Left lung (tissue), 10 donors: ENCODE measurements around the gene TLDC2. TPM values are rescaled to one million over a fixed set of nuclear protein-coding genes. Genes with fewer than 3 reads are reported as not detected.
A peak's percentile ranks its signal among the peaks of the same experiment; 100 is the strongest.

ENCODE experiments used
- ATAC-seq: fragments of 200-7000 bp; cut with Tn5 transposase; one replicate; pipeline ENCODE4 v1.9.1; 2020; ENCODE audit warnings: moderate library complexity
- DNase-seq, 4 donors: peaks; one replicate each; pipeline ENCODE4 v3.0.0-alpha.2; 2013 to 2020
- H3K27ac ChIP-seq, 2 donors: fragments of 200-600 bp; sonication (generic) in 1 of 2; one replicate each; pipeline versions ENCODE4 v1.5.0 to v1.8.0; 2020 to 2021
- H3K27me3 ChIP-seq, 2 donors: fragments of 200-600 bp; sonication (generic) in 1 of 2; one replicate each; pipeline versions ENCODE4 v1.5.0 to v1.8.0; 2020 to 2021
- H3K36me3 ChIP-seq, 2 donors: fragments of 200-600 bp; sonication (generic) in 1 of 2; one replicate each; pipeline versions ENCODE4 v1.5.0 to v1.8.0; 2020 to 2021
- H3K4me1 ChIP-seq, 2 donors: fragments of 200-600 bp; one replicate each; pipeline ENCODE4 v1.8.0; 2021
- H3K4me3 ChIP-seq, 2 donors: fragments of 200-600 bp; sonication (generic) in 1 of 2; one replicate each; pipeline versions ENCODE4 v1.5.0 to v1.8.0; 2020 to 2021; ENCODE audit warnings: mild to moderate bottlenecking in 1 of 2
- H3K9me3 ChIP-seq, 2 donors: fragments of 200-600 bp; sonication (generic) in 1 of 2; one replicate each; pipeline versions ENCODE4 v1.5.0 to v1.8.0; 2020 to 2021
- intact Hi-C, 2 donors: fragments of 100-400 bp; cut with DNase I; formaldehyde crosslinking; loops; one replicate each; pipeline versions ENCODE4 v1.11.2 to v1.14.2; 2022
- polyA plus RNA-seq, 6 donors: library from polyadenylated mRNA; unstranded; fragments of 120-200 nt; gene quantifications; one replicate each; pipeline ENCODE4 v1.2.1, GENCODE V29; 2013; ENCODE audit not compliant: insufficient read length in 6 of 6
- total RNA-seq, 2 donors: library from RNA; stranded (reverse); fragmentation: NEBNext Ultra II Directional; extraction: Animal tissue kit (Norgen Biotek cat#: 25700); gene quantifications; one replicate each; pipeline ENCODE4 v1.2.1, GENCODE V29; 2021
- TF ChIP-seq, protein P1 (sequence below), 2 donors: fragments of 200-600 bp; sonication (generic) in 1 of 2; IDR thresholded peaks; one replicate each; pipeline versions ENCODE4 v1.5.0 to v1.8.0; 2021; ENCODE audit warnings: antibody characterized with exemption in 2 of 2
- donor health status: DM: no; HTN: yes; CAD: no.
- donor health status: DM: no; HTN: no; CAD: no.

TLDC2 gene
- total and polyA plus RNA-seq, 8 donors: 0.29 to 2.5 (median 1.6) TPM

DNA sequence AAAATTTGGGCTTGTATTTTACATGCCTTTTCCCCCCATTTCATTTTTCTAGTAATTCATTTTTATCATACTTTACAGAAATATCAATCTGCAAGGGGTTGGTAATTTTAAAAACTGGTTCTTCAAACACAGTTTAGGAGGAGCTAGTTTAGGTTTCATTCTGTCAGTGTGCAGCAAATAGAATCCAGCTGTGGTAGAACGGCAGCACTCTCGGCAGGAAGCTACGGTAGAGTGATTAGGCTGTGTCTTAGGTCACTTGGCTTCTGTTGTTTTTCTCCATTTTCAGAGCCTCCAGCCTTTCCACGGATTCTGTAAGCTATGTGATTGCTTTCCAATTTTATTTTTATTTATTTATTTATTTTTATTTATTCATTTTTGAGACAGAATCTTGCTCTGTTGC is 32.7 kb downstream of the TLDC2 start:
- intact Hi-C loops: no loop called here
- Histone ChIP-seq H3K36me3 (peaks cover 0 to 99% of the 10 kb centered on the region in 2 donors), H3K4me3 (no peak overlapping the region), H3K27me3 (no peaks in the 10 kb centered on the region), H3K4me1 (no peaks in the 10 kb centered on the region), H3K9me3 (no peaks in the 10 kb centered on the region), H3K27ac (no peak overlapping the region)
- no peak for ATAC-seq
- peak in 2 of 4 donors; percentile 25 to 59 for DNase-seq
- TF ChIP-seq, protein P1, sequence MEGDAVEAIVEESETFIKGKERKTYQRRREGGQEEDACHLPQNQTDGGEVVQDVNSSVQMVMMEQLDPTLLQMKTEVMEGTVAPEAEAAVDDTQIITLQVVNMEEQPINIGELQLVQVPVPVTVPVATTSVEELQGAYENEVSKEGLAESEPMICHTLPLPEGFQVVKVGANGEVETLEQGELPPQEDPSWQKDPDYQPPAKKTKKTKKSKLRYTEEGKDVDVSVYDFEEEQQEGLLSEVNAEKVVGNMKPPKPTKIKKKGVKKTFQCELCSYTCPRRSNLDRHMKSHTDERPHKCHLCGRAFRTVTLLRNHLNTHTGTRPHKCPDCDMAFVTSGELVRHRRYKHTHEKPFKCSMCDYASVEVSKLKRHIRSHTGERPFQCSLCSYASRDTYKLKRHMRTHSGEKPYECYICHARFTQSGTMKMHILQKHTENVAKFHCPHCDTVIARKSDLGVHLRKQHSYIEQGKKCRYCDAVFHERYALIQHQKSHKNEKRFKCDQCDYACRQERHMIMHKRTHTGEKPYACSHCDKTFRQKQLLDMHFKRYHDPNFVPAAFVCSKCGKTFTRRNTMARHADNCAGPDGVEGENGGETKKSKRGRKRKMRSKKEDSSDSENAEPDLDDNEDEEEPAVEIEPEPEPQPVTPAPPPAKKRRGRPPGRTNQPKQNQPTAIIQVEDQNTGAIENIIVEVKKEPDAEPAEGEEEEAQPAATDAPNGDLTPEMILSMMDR (IDR thresholded peaks at IDR 0.05): no peak

DNA sequence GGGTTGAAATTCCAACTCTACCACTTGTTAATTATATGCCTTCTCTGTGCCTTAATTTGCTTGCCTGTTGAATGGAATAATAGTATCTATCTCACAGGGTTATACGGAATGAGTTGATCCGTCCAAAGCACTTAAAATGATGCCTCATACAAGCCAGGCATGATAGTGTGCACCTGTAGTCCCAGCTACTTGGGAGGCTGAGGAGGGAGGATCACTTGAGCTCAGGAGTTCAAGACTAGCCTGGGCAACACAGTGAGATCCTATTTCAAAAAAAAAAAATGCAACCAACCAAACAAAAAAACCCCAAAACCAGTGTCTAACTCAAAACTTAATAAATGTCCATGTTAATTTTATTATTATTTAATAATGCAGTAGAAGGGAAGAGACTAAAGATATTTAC is 40.3 kb downstream of the TLDC2 start:
- H3K36me3 ChIP-seq: peaks cover 5 to 94% of the 10 kb centered on the region in 2 donors

DNA sequence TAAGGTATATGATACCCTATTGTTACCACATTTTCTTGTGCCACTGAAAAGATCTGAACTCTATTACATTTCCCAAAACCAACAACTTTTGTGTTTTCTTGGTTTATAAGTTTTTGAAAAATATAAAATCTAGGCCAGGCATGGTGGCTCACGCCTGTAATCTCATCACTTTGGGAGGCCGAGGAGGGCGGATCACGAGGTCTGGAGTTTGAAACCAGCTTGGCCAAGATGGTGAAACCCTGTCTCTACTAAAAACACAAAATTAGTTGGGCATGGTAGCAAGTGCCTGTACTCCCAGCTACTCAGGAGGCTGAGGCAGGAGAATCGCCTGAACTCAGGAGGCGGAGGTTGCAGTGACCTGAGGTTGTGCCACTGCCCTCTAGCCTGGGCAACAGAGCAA is 41.3 kb downstream of the TLDC2 start:
- Histone ChIP-seq H3K27ac (no peak overlapping the region), H3K27me3 (no peaks in the 10 kb centered on the region), H3K4me3 (no peak overlapping the region), H3K4me1 (no peaks in the 10 kb centered on the region), H3K9me3 (no peaks in the 10 kb centered on the region), H3K36me3 (peaks cover 5 to 94% of the 10 kb centered on the region in 2 donors)
- TF ChIP-seq, protein P1 (IDR thresholded peaks at IDR 0.05): no peak
- no peak for DNase-seq
- intact Hi-C loops: no loop called here
- no peak for ATAC-seq

More for the DNA sequence above, 40.3 kb downstream of the TLDC2 start:
- DNase-seq (no peak), ATAC-seq (no peak)
- H3K4me1 ChIP-seq: no peaks in the 10 kb centered on the region
- no peaks in the 10 kb centered on the region for H3K27me3 ChIP-seq
- no peaks in the 10 kb centered on the region for H3K9me3 ChIP-seq
- TF ChIP-seq, protein P1 (IDR thresholded peaks at IDR 0.05): no peak
- intact Hi-C loops: no loop called here
- H3K27ac ChIP-seq: no peak overlapping the region
- no peak overlapping the region for H3K4me3 ChIP-seq

DNA sequence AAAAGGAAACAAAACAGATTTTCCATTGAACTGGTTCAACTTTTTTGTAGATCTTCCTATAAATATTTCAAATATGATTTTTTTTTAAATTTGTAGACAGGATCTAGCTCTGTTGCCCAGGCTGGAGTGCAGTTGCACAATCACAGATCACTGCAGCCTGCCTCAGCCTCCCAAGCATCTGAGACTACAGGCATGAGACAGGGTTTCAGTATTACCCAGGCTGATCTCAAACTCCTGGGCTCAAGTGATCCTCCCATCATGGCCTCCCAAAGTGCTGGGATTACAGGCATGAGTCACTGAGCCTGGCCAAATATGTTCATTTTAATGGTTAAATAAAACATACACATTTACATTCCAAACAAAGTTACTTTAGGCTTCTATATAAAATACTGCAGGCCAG is 42.0 kb downstream of the TLDC2 start:
- Histone ChIP-seq H3K4me3 (no peak overlapping the region), H3K27me3 (no peaks in the 10 kb centered on the region), H3K9me3 (no peaks in the 10 kb centered on the region), H3K27ac (no peak overlapping the region), H3K36me3 (peaks cover 5 to 95% of the 10 kb centered on the region in 2 donors), H3K4me1 (no peaks in the 10 kb centered on the region)
- ATAC-seq (no peak), DNase-seq (no peak)
- intact Hi-C loops: no loop called here
- TF ChIP-seq, protein P1 (IDR thresholded peaks at IDR 0.05): no peak

DNA sequence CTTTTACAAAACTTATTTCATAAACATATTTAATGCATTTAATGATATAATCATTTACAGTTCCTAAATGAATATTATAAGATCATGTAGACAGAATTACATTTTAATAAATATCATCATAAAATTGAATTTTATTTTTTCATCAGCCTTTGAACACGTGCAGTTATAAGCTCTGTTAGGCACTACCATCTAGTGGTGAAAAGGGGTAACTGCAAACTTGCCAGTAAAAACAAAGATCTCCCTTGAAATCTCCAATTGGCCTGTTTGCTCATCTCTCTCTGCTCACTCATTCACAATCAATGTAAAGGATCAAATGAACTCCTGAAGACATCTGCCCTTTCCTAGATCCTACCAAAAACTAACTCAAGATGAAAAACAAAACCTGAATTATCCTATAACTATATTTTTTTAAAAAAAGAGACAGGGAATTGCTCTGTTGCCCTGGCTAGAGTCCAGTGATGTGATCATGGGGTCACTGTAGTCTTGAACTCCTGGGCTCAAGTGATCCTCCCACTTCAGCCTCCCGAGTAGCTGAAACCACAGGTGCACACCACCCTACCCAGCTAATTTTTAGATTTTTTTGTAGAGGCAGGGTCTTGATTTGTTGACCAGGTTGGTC is 43.9 kb downstream of the TLDC2 start:
- intact Hi-C loops: no loop called here
- Histone ChIP-seq H3K36me3 (peaks cover 5 to 95% of the 10 kb centered on the region in 2 donors), H3K27ac (no peak overlapping the region), H3K9me3 (no peaks in the 10 kb centered on the region), H3K27me3 (no peaks in the 10 kb centered on the region), H3K4me1 (peaks cover 0 to 4% of the 10 kb centered on the region in 2 donors), H3K4me3 (no peak overlapping the region)
- TF ChIP-seq, protein P1 (IDR thresholded peaks at IDR 0.05): peak; percentile 83 to 93
- peak; percentile 82 for ATAC-seq
- peak in 2 of 4 donors; percentile 20 to 52 for DNase-seq
